Measurements from ENCODE around the gene RMND5B. TPM values are rescaled to one million over a fixed set of nuclear protein-coding genes. Genes with fewer than 3 reads are reported as not detected.

The RMND5B gene
- total and polyA plus RNA-seq, 4 experiments from 2014 or later = 23.4 to 39.0 (median 33.6) TPM

- peaks cover 40% of the 10 kb centered on the region for H3K36me3 ChIP-seq (ENCODE audit: insufficient read depth, low read length)
- no peaks in the 10 kb centered on the region for H3K27me3 ChIP-seq (ENCODE audit: insufficient read depth, low read length)
- no peak overlapping the region for H3K4me3 ChIP-seq (ENCODE audit: low read length in 2 of 2)
- POLR2A ChIA-PET (ENCODE audit: partially characterized antibody) = no interaction called here
- H3K27ac Mint-ChIP-seq = no peak overlapping the region
- H3K4me3 Mint-ChIP-seq = no peak overlapping the region
- no peak overlapping the region for H3K27ac ChIP-seq (ENCODE audit: low read depth, low read length)
- no peaks in the 10 kb centered on the region for H3K9me3 Mint-ChIP-seq
- H3K27me3 Mint-ChIP-seq = no peaks in the 10 kb centered on the region
- DNase-seq = no peak
- intact Hi-C loops (cut with micrococcal nuclease) = no loop called here
- CTCF ChIA-PET (ENCODE audit: partially characterized antibody) = interaction anchor here (0.5 to 20.7 kb wide), 6 partner anchors 10 to 178 kb away, joined by 3 to 283 read pairs (median 8); partner anchors contain the start of gene NHP2
- no peaks in the 10 kb centered on the region for H3K4me1 ChIP-seq (ENCODE audit: insufficient read depth, low read length)
- H3K36me3 Mint-ChIP-seq = peaks cover 39 to 57% of the 10 kb centered on the region in 2 donors
- no peaks in the 10 kb centered on the region for H3K9me3 ChIP-seq (ENCODE audit: control insufficient read depth in 1 of 2, low read length in 2 of 2)
- H3K4me1 Mint-ChIP-seq = peaks cover 0 to 6% (median 0%) of the 10 kb centered on the region in 4 donors
Measured at GRCh38 chr5:178143246-178143645, 12.4 kb downstream of the RMND5B start.

GRCh38 chr5:178143901-178144300 is 13.1 kb downstream of the RMND5B start:
- Histone ChIP-seq H3K4me3 (ENCODE audit: low read length in 2 of 2) (no peak overlapping the region), H3K36me3 (ENCODE audit: insufficient read depth, low read length) (peaks cover 47% of the 10 kb centered on the region), H3K4me1 (ENCODE audit: insufficient read depth, low read length) (no peaks in the 10 kb centered on the region), H3K9me3 (ENCODE audit: control insufficient read depth in 1 of 2, low read length in 2 of 2) (no peaks in the 10 kb centered on the region), H3K27ac (ENCODE audit: low read depth, low read length) (no peak overlapping the region), H3K27me3 (ENCODE audit: insufficient read depth, low read length) (no peaks in the 10 kb centered on the region)
- intact Hi-C loops (cut with micrococcal nuclease) = no loop called here
- Mint-ChIP-seq H3K9me3 (no peaks in the 10 kb centered on the region), H3K36me3 (peaks cover 43 to 59% of the 10 kb centered on the region in 2 donors), H3K4me1 (peaks cover 0 to 6% (median under 1%) of the 10 kb centered on the region in 4 donors), H3K4me3 (no peak overlapping the region), H3K27ac (no peak overlapping the region), H3K27me3 (no peaks in the 10 kb centered on the region)
- DNase-seq = no peak
- ChIA-PET CTCF (ENCODE audit: partially characterized antibody) (interaction anchor here (1.5 to 20.7 kb wide), 7 partner anchors 9 to 67 kb away, joined by 4 to 283 read pairs (median 12); partner anchors contain the start of gene NHP2), POLR2A (ENCODE audit: partially characterized antibody) (interaction anchor here (2.1 kb wide), 1 partner anchor 13 kb away, joined by 5 read pairs; the partner anchor contains the start of gene RMND5B)

GRCh38 chr5:178145965-178146820 is 15.4 kb downstream of the RMND5B start:
- Mint-ChIP-seq H3K9me3 (no peaks in the 10 kb centered on the region), H3K4me1 (peaks cover 8 to 21% (median 9%) of the 10 kb centered on the region in 4 donors), H3K36me3 (peaks cover 46 to 76% of the 10 kb centered on the region in 2 donors), H3K4me3 (no peak overlapping the region), H3K27me3 (no peaks in the 10 kb centered on the region), H3K27ac (peak overlapping the region in 3 of 7 donors; percentile 41 to 46 (median 45))
- Histone ChIP-seq H3K36me3 (ENCODE audit: insufficient read depth, low read length) (peaks cover 69% of the 10 kb centered on the region), H3K9me3 (ENCODE audit: control insufficient read depth in 1 of 2, low read length in 2 of 2) (no peaks in the 10 kb centered on the region), H3K4me3 (ENCODE audit: low read length in 2 of 2) (no peak overlapping the region), H3K27me3 (ENCODE audit: insufficient read depth, low read length) (no peaks in the 10 kb centered on the region), H3K4me1 (ENCODE audit: insufficient read depth, low read length) (peaks cover 12% of the 10 kb centered on the region), H3K27ac (ENCODE audit: low read depth, low read length) (no peak overlapping the region)
- POLR2A ChIA-PET (ENCODE audit: partially characterized antibody) = interaction anchor here (1.1 to 2.1 kb wide), 2 partner anchors 15 to 25 kb away, joined by 5 to 6 read pairs; partner anchors contain the start of gene RMND5B
- peak; percentile 71 to 77 (median 74) for DNase-seq
- intact Hi-C loops (cut with micrococcal nuclease) = loop anchor here (1.0 kb wide), 3 partner anchors 18 to 70 kb away; no protein-coding TSS in a partner anchor
- CTCF ChIA-PET (ENCODE audit: partially characterized antibody) = interaction anchor here (1.0 to 20.7 kb wide), 11 partner anchors 11 to 69 kb away, joined by 3 to 283 read pairs (median 9); no protein-coding TSS in a partner anchor

GRCh38 chr5:178147406-178147805 is 16.6 kb downstream of the RMND5B start:
- POLR2A ChIA-PET (ENCODE audit: partially characterized antibody) = interaction anchor here (1.0 kb wide), 1 partner anchor 27 kb away, joined by 3 read pairs; no protein-coding TSS in a partner anchor
- H3K9me3 Mint-ChIP-seq = peaks cover 0 to 3% (median 0%) of the 10 kb centered on the region in 8 donors

GRCh38 chr5:178149199-178149932 is 18.6 kb downstream of the RMND5B start:
- Mint-ChIP-seq H3K36me3 (peaks cover 37 to 65% of the 10 kb centered on the region in 2 donors), H3K9me3 (peaks cover 0 to 3% (median 0%) of the 10 kb centered on the region in 8 donors), H3K27me3 (no peaks in the 10 kb centered on the region), H3K27ac (peak overlapping the region in 2 of 7 donors; percentile 35 to 43), H3K4me3 (no peak overlapping the region), H3K4me1 (peaks cover 19 to 49% (median 29%) of the 10 kb centered on the region in 4 donors)
- POLR2A ChIA-PET (ENCODE audit: partially characterized antibody) = interaction anchor here (0.5 to 1.4 kb wide), 3 partner anchors 11 to 1417 kb away, joined by 3 to 4 read pairs (median 3); no protein-coding TSS in a partner anchor
- Histone ChIP-seq H3K4me1 (ENCODE audit: insufficient read depth, low read length) (peaks cover 33% of the 10 kb centered on the region), H3K27me3 (ENCODE audit: insufficient read depth, low read length) (no peaks in the 10 kb centered on the region), H3K27ac (ENCODE audit: low read depth, low read length) (no peak overlapping the region), H3K36me3 (ENCODE audit: insufficient read depth, low read length) (peaks cover 51% of the 10 kb centered on the region), H3K4me3 (ENCODE audit: low read length in 2 of 2) (no peak overlapping the region), H3K9me3 (ENCODE audit: control insufficient read depth in 1 of 2, low read length in 2 of 2) (no peaks in the 10 kb centered on the region)
- DNase-seq = no peak
- CTCF ChIA-PET (ENCODE audit: partially characterized antibody) = interaction anchor here (1.0 to 20.7 kb wide), 8 partner anchors 8 to 72 kb away, joined by 3 to 283 read pairs (median 4); no protein-coding TSS in a partner anchor
- intact Hi-C loops (cut with micrococcal nuclease) = no loop called here

More at GRCh38 chr5:178147406-178147805, 16.6 kb downstream of the RMND5B start:
- Histone ChIP-seq H3K9me3 (ENCODE audit: control insufficient read depth in 1 of 2, low read length in 2 of 2) (no peaks in the 10 kb centered on the region), H3K4me1 (ENCODE audit: insufficient read depth, low read length) (peaks cover 19% of the 10 kb centered on the region), H3K27me3 (ENCODE audit: insufficient read depth, low read length) (no peaks in the 10 kb centered on the region), H3K36me3 (ENCODE audit: insufficient read depth, low read length) (peaks cover 67% of the 10 kb centered on the region), H3K4me3 (ENCODE audit: low read length in 2 of 2) (no peak overlapping the region), H3K27ac (ENCODE audit: low read depth, low read length) (no peak overlapping the region)
- Mint-ChIP-seq H3K36me3 (peaks cover 43 to 78% of the 10 kb centered on the region in 2 donors), H3K27ac (peak overlapping the region in 1 of 7 donors; percentile 48), H3K27me3 (no peaks in the 10 kb centered on the region), H3K4me1 (peaks cover 11 to 32% (median 17%) of the 10 kb centered on the region in 4 donors), H3K4me3 (no peak overlapping the region)
- DNase-seq = no peak
- intact Hi-C loops (cut with micrococcal nuclease) = no loop called here
- CTCF ChIA-PET (ENCODE audit: partially characterized antibody) = interaction anchor here (1.0 to 20.7 kb wide), 4 partner anchors 8 to 70 kb away, joined by 3 to 283 read pairs (median 6); no protein-coding TSS in a partner anchor

GRCh38 chr5:178150977-178151734 is 20.3 kb downstream of the RMND5B start:
- ChIA-PET CTCF (ENCODE audit: partially characterized antibody) (interaction anchor here (1.3 to 20.7 kb wide), 3 partner anchors 11 to 74 kb away, joined by 4 to 283 read pairs (median 5); no protein-coding TSS in a partner anchor), POLR2A (ENCODE audit: partially characterized antibody) (interaction anchor here (3.5 kb wide), 1 partner anchor 30 kb away, joined by 19 read pairs; no protein-coding TSS in a partner anchor)
- H3K36me3 Mint-ChIP-seq = peaks cover 35 to 57% of the 10 kb centered on the region in 2 donors
- Histone ChIP-seq H3K27me3 (ENCODE audit: insufficient read depth, low read length) (no peaks in the 10 kb centered on the region), H3K27ac (ENCODE audit: low read depth, low read length) (no peak overlapping the region), H3K36me3 (ENCODE audit: insufficient read depth, low read length) (peaks cover 49% of the 10 kb centered on the region), H3K4me3 (ENCODE audit: low read length in 2 of 2) (no peak overlapping the region), H3K4me1 (ENCODE audit: insufficient read depth, low read length) (peaks cover 34% of the 10 kb centered on the region), H3K9me3 (ENCODE audit: control insufficient read depth in 1 of 2, low read length in 2 of 2) (no peaks in the 10 kb centered on the region)
- H3K9me3 Mint-ChIP-seq = peaks cover 0 to 3% (median 0%) of the 10 kb centered on the region in 8 donors
- H3K27ac Mint-ChIP-seq = peak overlapping the region; percentile 22 to 88 (median 73)
- DNase-seq = no peak
- H3K27me3 Mint-ChIP-seq = no peaks in the 10 kb centered on the region
- intact Hi-C loops (cut with micrococcal nuclease) = loop anchor here (5.0 kb wide), 2 partner anchors 39 to 559 kb away; partner anchors contain the start of genes N4BP3 and TMED9
- peaks cover 21 to 53% (median 30%) of the 10 kb centered on the region in 4 donors for H3K4me1 Mint-ChIP-seq
- peak overlapping the region in 5 of 8 donors; percentile 29 to 73 (median 29) for H3K4me3 Mint-ChIP-seq
